GM12878 (cell line): Measurements from ENCODE around the gene FCRL2. TPM values are rescaled to one million over a fixed set of nuclear protein-coding genes. Genes with fewer than 3 reads are reported as not detected.

Experiments
- ATAC-seq: fragments of 200-7000 bp; cut with Tn5 transposase; 3 replicates; pipeline ENCODE4 v1.9.1; 2020; ENCODE audit warnings: mild to moderate bottlenecking, moderate library complexity
- BruUV-seq: library from RNA; stranded (reverse); fragments of 400-500 nt; replicated peaks from 2 replicates; lab custom pipeline; 2021; lab: Mats Ljungman, UMichigan
- CTCF ChIA-PET: fragments of 300-600 bp; sonication (Branson Sonifier 250); formaldehyde crosslinking; extraction: SDS; loops from one replicate; lab custom pipeline; 2021; ENCODE audit warnings: inconsistent platforms; lab: Yijun Ruan, JAX
- POLR2A ChIA-PET: fragments of 350-600 bp; formaldehyde crosslinking; extraction: SDS; loops from one replicate; lab custom pipeline; 2021; ENCODE audit warnings: inconsistent platforms; lab: Charles Lee
- RAD21 ChIA-PET: fragments of 300-600 bp; sonication (Branson Sonifier 250); formaldehyde crosslinking; loops from one replicate; lab custom pipeline; 2023; ENCODE audit warnings: antibody characterized with exemption; ENCODE audit not compliant: unreplicated experiment; lab: Charles Lee
- SMC1A ChIA-PET: fragments of 300-600 bp; sonication (Branson Sonifier 250); formaldehyde crosslinking; loops from one replicate; lab custom pipeline; 2023; ENCODE audit not compliant: unreplicated experiment, uncharacterized antibody; lab: Charles Lee
- DNase-seq: peaks from one replicate; pipeline ENCODE4 v3.0.0-alpha.2; 2011; ENCODE audit warnings: low read depth, low spot score
- FAIRE-seq: peaks from 3 replicates; lab custom pipeline; 2011; peaks lifted over from hg19 to GRCh38; lab: Jason Lieb, UNC
- H2AFZ ChIP-seq: 2 replicates; pipeline ENCODE4 v1.6.0; 2011; ENCODE audit warnings: low read depth, low read length, control low read depth; ENCODE audit not compliant: control insufficient read depth
- H3K27ac ChIP-seq: 2 replicates; pipeline ENCODE4 v1.5.1; 2011; ENCODE audit warnings: control low read depth; ENCODE audit not compliant: control insufficient read depth, insufficient read depth
- H3K27me3 ChIP-seq, 2 experiments: replicated peaks in 1 of 2; 2 replicates each; pipeline versions ENCODE4 v1.6.0 to v1.6.1; 2011; ENCODE audit warnings: low read length in 1 of 2; ENCODE audit not compliant: control insufficient read depth in 2 of 2, insufficient read depth in 2 of 2
- H3K36me3 ChIP-seq, 2 experiments: 2 replicates each; pipeline ENCODE4 v1.5.1; 2011; ENCODE audit warnings: low read length in 1 of 2; ENCODE audit not compliant: control insufficient read depth in 2 of 2, insufficient read depth in 2 of 2
- H3K4me1 ChIP-seq: 2 replicates; pipeline ENCODE4 v1.6.1; 2011; ENCODE audit warnings: mild to moderate bottlenecking, low read length, moderate library complexity, mixed read lengths; ENCODE audit not compliant: control insufficient read depth, insufficient read depth
- H3K4me2 ChIP-seq: 2 replicates; pipeline ENCODE4 v1.6.0; 2011; ENCODE audit warnings: control low read depth; ENCODE audit not compliant: control insufficient read depth, insufficient read depth
- H3K4me3 ChIP-seq: fragments of 200-600 bp; sonication (generic); 2 replicates; pipeline ENCODE4 v1.5.1; 2016
- H3K79me2 ChIP-seq: 2 replicates; pipeline ENCODE4 v1.6.0; 2011; ENCODE audit warnings: low read length; ENCODE audit not compliant: control insufficient read depth, insufficient read depth
- H3K9ac ChIP-seq: 2 replicates; pipeline ENCODE4 v1.8.0; 2011; ENCODE audit warnings: low read length, control low read depth, mixed read lengths; ENCODE audit not compliant: control insufficient read depth, insufficient read depth
- H3K9me3 ChIP-seq: replicated peaks from 3 replicates; pipeline ENCODE4 v1.5.1; 2011; ENCODE audit warnings: mild to moderate bottlenecking, low read length; ENCODE audit not compliant: control insufficient read depth, insufficient read depth
- H4K20me1 ChIP-seq: 2 replicates; pipeline ENCODE4 v1.6.0; 2011; ENCODE audit not compliant: control insufficient read depth, insufficient read depth
- BCLAF1 ChIP-seq: fragments of 450-650 bp; IDR thresholded peaks from 2 replicates; pipeline ENCODE4 v1.6.1; 2017; ENCODE audit warnings: antibody characterized with exemption, mild to moderate bottlenecking, moderate library complexity
- BMI1 ChIP-seq: fragments of 450-650 bp; IDR thresholded peaks from 2 replicates; pipeline ENCODE4 v1.6.1; 2016; ENCODE audit warnings: mild to moderate bottlenecking, moderate library complexity, borderline replicate concordance
- CBX3 ChIP-seq: fragments of 200-600 bp; sonication (generic); IDR thresholded peaks from 2 replicates; pipeline ENCODE4 v1.6.1; 2016; ENCODE audit warnings: low read depth, borderline replicate concordance
- CHD4 ChIP-seq: fragments of 200-600 bp; sonication (generic); IDR thresholded peaks from 2 replicates; pipeline ENCODE4 v1.6.1; 2016; ENCODE audit warnings: mild to moderate bottlenecking
- EZH2 ChIP-seq: IDR thresholded peaks from 2 replicates; pipeline ENCODE4 v1.6.1; 2012; ENCODE audit warnings: low read depth, mild to moderate bottlenecking, control low read depth, inconsistent platforms, low read length, borderline replicate concordance; ENCODE audit not compliant: control insufficient read depth
- KDM1A ChIP-seq: fragments of 200-600 bp; sonication (generic); IDR thresholded peaks from 2 replicates; pipeline ENCODE4 v1.6.1; 2016; ENCODE audit warnings: borderline replicate concordance
- MEF2B ChIP-seq: fragments of 450-650 bp; IDR thresholded peaks from 2 replicates; pipeline ENCODE4 v1.6.1; 2018; ENCODE audit warnings: mild to moderate bottlenecking, moderate library complexity; ENCODE audit not compliant: partially characterized antibody, poor library complexity, severe bottlenecking
- SREBF1 ChIP-seq: IDR thresholded peaks from 2 replicates; pipeline ENCODE4 v1.6.1; 2012; ENCODE audit warnings: mild to moderate bottlenecking, low read length
- SREBF2 ChIP-seq: IDR thresholded peaks from 2 replicates; pipeline ENCODE4 v1.6.1; 2012; ENCODE audit warnings: mild to moderate bottlenecking, low read length
- TCF3 ChIP-seq: IDR thresholded peaks from 2 replicates; pipeline ENCODE4 v1.6.1; 2012; ENCODE audit warnings: low read depth, mild to moderate bottlenecking, low read length, borderline replicate concordance; ENCODE audit not compliant: insufficient read depth
- ZZZ3 ChIP-seq: IDR thresholded peaks from 2 replicates; pipeline ENCODE4 v1.6.1; 2011; ENCODE audit warnings: low read depth; ENCODE audit not compliant: control insufficient read depth, insufficient read length
- WGBS: methylation state at CpG from one replicate; pipeline ENCODE4 v1.1.6; 2016; ENCODE audit warnings: low lambda C conversion rate; ENCODE audit not compliant: insufficient replicate concordance, insufficient coverage; ENCODE audit errors: missing lambda C conversion rate; 5-methylcytosine and 5-hydroxymethylcytosine counted together
- in situ Hi-C: fragments of 300-500 bp; cut with MboI; formaldehyde crosslinking; loops from 9 replicates; pipeline ENCODE4 v1.14.3; 2018; ENCODE audit warnings: mixed read lengths
- intact Hi-C: fragments of 100-400 bp; cut with micrococcal nuclease; formaldehyde crosslinking; loops from one replicate; pipeline ENCODE4 v1.14.2; 2022; ENCODE audit not compliant: unreplicated experiment
- polyA plus RNA-seq, 11 experiments: library from polyadenylated mRNA; depleted of rRNA in 4 of 11; unstranded in 6 of 11; stranded (reverse) in 5 of 11; fragments of >200 nt; fragmentation: Nextera tagmentation in 4 of 11; fragmentation: Illumina TruSeq in 1 of 11; extraction: Ambion mirVana in 4 of 11; extraction: Trizol in 1 of 11; gene quantifications; 1 replicate in 1 of 11; 2 replicates in 10 of 11; pipeline versions ENCODE4 v1.2.1 to v1.2.3, GENCODE V29; 2011 to 2016; ENCODE audit warnings: inconsistent platforms in 2 of 11, missing spikeins in 2 of 11, low read depth in 1 of 11
- total RNA-seq, 4 experiments: library from RNA; depleted of rRNA in 3 of 4; stranded (reverse); fragments of >200 nt in 3 of 4; fragmentation: Illumina TruSeq in 1 of 4; extraction: Trizol in 1 of 4; gene quantifications; 2 replicates each; pipeline versions ENCODE4 v1.2.1 to v1.2.3, GENCODE V29; 2013 to 2021
- TF ChIP-seq, protein P1 (sequence below): IDR thresholded peaks from 2 replicates; pipeline ENCODE4 v1.6.1; 2011; ENCODE audit warnings: mild to moderate bottlenecking, low read depth, low read length, moderate library complexity; ENCODE audit not compliant: insufficient replicate concordance
- TF ChIP-seq, protein P2 (sequence below): fragments of 450-650 bp; IDR thresholded peaks from 2 replicates; pipeline ENCODE4 v1.6.1; 2016; ENCODE audit warnings: mild to moderate bottlenecking, moderate library complexity, borderline replicate concordance

The FCRL2 gene
- total and polyA plus RNA-seq, 10 of the 15 experiments (the other 5 are each of a cell fraction or from before 2014, with no cell fraction given): 0.07 to 7.3 (median 0.61) TPM

DNA sequence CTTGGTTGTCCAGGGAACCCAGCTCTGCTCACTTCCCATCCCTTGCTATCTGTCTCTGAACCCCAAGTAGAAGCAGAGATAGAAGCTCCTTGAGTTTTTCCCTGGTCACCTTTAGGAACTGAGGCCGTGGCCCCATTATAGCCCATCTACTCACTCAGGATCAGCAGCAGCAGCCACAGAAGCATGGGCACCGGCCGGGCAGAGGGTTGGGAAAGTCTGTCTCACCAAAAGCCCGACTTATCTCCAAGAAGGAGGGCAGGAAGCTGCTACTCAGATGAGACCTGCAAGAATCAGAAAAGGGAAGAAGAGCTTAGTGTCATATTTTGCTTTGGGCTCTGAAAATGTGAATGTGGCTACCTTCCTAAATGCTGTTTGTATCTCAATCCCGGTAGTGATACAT is 76.6 kb downstream of the FCRL2 start:
- ChIA-PET POLR2A (no interaction called here), CTCF (interaction anchor here (3.0 kb wide), 1 partner anchor 120 kb away, joined by 17 read pairs; no protein-coding TSS in a partner anchor), RAD21 (interaction anchor here (0.7 to 0.9 kb wide), 2 partner anchors 75 to 104 kb away, joined by 3 read pairs; no protein-coding TSS in a partner anchor)
- Histone ChIP-seq H3K9ac (no peak overlapping the region), H3K27me3 (peaks cover 3 to 10% of the 10 kb centered on the region in 2 experiments), H3K36me3 (no peaks in the 10 kb centered on the region), H3K4me2 (no peak overlapping the region), H3K27ac (no peak overlapping the region), H3K9me3 (no peaks in the 10 kb centered on the region), H3K79me2 (no peaks in the 10 kb centered on the region), H4K20me1 (no peaks in the 10 kb centered on the region), H2AFZ (no peak overlapping the region), H3K4me3 (no peak overlapping the region)
- in situ Hi-C loops (no loop called here), intact Hi-C loops (no loop called here)
- no peak for DNase-seq
- WGBS: 7% methylated on average over 5 of the region's 5 CpGs
- FAIRE-seq: no peak
- BruUV-seq: no TSS peak
- no peak for ATAC-seq
- TF ChIP-seq, protein P1, sequence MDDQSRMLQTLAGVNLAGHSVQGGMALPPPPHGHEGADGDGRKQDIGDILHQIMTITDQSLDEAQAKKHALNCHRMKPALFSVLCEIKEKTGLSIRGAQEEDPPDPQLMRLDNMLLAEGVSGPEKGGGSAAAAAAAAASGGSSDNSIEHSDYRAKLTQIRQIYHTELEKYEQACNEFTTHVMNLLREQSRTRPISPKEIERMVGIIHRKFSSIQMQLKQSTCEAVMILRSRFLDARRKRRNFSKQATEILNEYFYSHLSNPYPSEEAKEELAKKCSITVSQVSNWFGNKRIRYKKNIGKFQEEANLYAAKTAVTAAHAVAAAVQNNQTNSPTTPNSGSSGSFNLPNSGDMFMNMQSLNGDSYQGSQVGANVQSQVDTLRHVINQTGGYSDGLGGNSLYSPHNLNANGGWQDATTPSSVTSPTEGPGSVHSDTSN: no peak
- no peak for TF ChIP-seq CHD4
- TF ChIP-seq BCLAF1: no peak
- TF ChIP-seq TCF3: no peak
- TF ChIP-seq SREBF2: no peak
- TF ChIP-seq SREBF1: no peak
- no peak for TF ChIP-seq CBX3
- no peak for TF ChIP-seq BMI1
- TF ChIP-seq MEF2B: no peak
- no peak for TF ChIP-seq KDM1A
- no peak for TF ChIP-seq ZZZ3
- no peak for TF ChIP-seq EZH2
- TF ChIP-seq, protein P2, sequence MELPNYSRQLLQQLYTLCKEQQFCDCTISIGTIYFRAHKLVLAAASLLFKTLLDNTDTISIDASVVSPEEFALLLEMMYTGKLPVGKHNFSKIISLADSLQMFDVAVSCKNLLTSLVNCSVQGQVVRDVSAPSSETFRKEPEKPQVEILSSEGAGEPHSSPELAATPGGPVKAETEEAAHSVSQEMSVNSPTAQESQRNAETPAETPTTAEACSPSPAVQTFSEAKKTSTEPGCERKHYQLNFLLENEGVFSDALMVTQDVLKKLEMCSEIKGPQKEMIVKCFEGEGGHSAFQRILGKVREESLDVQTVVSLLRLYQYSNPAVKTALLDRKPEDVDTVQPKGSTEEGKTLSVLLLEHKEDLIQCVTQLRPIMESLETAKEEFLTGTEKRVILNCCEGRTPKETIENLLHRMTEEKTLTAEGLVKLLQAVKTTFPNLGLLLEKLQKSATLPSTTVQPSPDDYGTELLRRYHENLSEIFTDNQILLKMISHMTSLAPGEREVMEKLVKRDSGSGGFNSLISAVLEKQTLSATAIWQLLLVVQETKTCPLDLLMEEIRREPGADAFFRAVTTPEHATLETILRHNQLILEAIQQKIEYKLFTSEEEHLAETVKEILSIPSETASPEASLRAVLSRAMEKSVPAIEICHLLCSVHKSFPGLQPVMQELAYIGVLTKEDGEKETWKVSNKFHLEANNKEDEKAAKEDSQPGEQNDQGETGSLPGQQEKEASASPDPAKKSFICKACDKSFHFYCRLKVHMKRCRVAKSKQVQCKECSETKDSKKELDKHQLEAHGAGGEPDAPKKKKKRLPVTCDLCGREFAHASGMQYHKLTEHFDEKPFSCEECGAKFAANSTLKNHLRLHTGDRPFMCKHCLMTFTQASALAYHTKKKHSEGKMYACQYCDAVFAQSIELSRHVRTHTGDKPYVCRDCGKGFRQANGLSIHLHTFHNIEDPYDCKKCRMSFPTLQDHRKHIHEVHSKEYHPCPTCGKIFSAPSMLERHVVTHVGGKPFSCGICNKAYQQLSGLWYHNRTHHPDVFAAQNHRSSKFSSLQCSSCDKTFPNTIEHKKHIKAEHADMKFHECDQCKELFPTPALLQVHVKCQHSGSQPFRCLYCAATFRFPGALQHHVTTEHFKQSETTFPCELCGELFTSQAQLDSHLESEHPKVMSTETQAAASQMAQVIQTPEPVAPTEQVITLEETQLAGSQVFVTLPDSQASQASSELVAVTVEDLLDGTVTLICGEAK: no peak
- TF ChIP-seq, all 136 proteins: peak for 0
- SMC1A ChIA-PET: interaction anchor here (0.5 to 1.5 kb wide), 4 partner anchors 25 to 1376 kb away, joined by 3 read pairs; partner anchors contain the start of gene AIM2
- peaks cover 3% of the 10 kb centered on the region; the same call in 1 of the 2 replicates for H3K4me1 ChIP-seq
